Prostate gland (tissue), 2 donors: ENCODE data around the gene MYH15. TPM values are rescaled to one million over a fixed set of nuclear protein-coding genes. Genes with fewer than 3 reads are reported as not detected.
"Not testable (repeated sequence)": the region's sequence is repeated elsewhere in the genome, so short reads cannot be mapped to it uniquely, and the experiment has no call there.

Experiments
- DNase-seq: peaks from one replicate; pipeline ENCODE4 v3.0.0-alpha.2; 2019; ENCODE audit warnings: low spot score
- H3K27ac ChIP-seq, 2 donors: fragments of 200-600 bp; sonication (generic); 2 replicates each; pipeline ENCODE4 v1.5.1; 2017 to 2019
- H3K27me3 ChIP-seq: fragments of 200-600 bp; sonication (generic); replicated peaks from 2 replicates; pipeline ENCODE4 v1.5.1; 2019; ENCODE audit not compliant: insufficient read depth
- H3K36me3 ChIP-seq, 2 donors: fragments of 200-600 bp; sonication (generic); 1 replicate in 1 of 2; 2 replicates in 1 of 2; pipeline versions ENCODE4 v1.5.1 to v1.8.1; 2017 to 2019
- H3K4me1 ChIP-seq: fragments of 200-600 bp; sonication (generic); replicated peaks from 2 replicates; pipeline ENCODE4 v1.5.1; 2019
- H3K4me3 ChIP-seq, 2 donors: fragments of 200-600 bp; sonication (generic); 2 replicates each; pipeline ENCODE4 v1.5.1; 2017 to 2019
- H3K9me3 ChIP-seq: fragments of 200-600 bp; sonication (generic); 2 replicates; pipeline ENCODE4 v1.5.1; 2017
- POLR2A ChIP-seq: fragments of 450-650 bp; IDR thresholded peaks from one replicate; pipeline ENCODE4 v1.6.1; 2016; ENCODE audit warnings: antibody characterized with exemption, mild to moderate bottlenecking
- POLR2AphosphoS5 ChIP-seq: sonication (generic); formaldehyde crosslinking; IDR thresholded peaks from one replicate; pipeline ENCODE4 v1.6.1; 2017; ENCODE audit warnings: antibody characterized with exemption
- WGBS: methylation state at CpG from one replicate; pipeline ENCODE4 v1.1.5; 2018; 5-methylcytosine and 5-hydroxymethylcytosine counted together
- intact Hi-C: fragments of 100-400 bp; cut with DNase I; formaldehyde crosslinking; loops from one replicate; pipeline ENCODE4 v1.14.2; 2022
- total RNA-seq, 2 donors: library from RNA; depleted of rRNA; stranded (reverse); fragments of >200 nt; gene quantifications; one replicate each; pipeline ENCODE4 v1.1.0, GENCODE V29; 2016
- TF ChIP-seq, protein P1 (sequence below), 4 experiments: fragments of 200-600 bp in 2 of 4; fragments of 450-650 bp in 2 of 4; sonication (generic) in 2 of 4; IDR thresholded peaks; 1 replicate in 3 of 4; 2 replicates in 1 of 4; pipeline ENCODE4 v1.5.1; 2016 to 2019; ENCODE audit warnings: antibody characterized with exemption in 4 of 4, mild to moderate bottlenecking in 2 of 4, moderate library complexity in 2 of 4

Gene MYH15
- total RNA-seq, 2 donors from 2014 or later = 0.68 TPM

DNA sequence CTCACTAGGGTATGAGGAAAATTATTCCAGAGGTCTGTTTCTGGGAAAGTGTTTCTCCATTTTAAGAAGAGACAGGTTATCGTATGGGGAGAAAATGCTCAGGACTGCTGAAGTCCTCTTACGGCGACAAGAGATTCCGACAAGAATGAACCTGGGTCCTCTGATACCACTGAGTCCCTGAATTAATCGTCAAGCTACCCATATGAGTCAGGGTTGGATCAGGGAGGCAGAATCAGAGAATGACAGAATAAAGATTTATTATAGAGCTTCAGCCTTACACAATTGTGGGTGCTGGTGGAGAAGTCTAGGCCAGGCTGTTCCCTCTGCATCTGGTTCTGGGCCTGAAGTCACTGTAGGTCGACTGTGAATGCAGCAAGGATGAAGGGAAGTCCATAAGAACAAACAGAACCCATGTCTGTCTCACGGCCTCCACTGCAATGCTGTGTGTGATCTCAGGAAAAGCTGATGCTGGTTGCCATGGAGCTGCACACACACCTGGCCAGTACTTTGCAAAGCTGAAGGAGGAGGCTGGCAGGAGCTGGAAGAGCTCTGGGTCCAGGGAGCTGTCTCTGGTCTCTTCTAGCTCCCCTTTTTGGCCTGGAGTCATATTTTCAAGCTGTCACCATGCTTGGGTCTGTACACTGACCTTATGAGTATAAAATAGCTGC lies 130.1 kb downstream of the MYH15 start:
- H3K27ac ChIP-seq = no peak overlapping the region
- H3K27me3 ChIP-seq = no peaks in the 10 kb centered on the region
- no peaks in the 10 kb centered on the region for H3K36me3 ChIP-seq
- 96% methylated on average over 7 of the region's 7 CpGs for WGBS
- peaks cover 14% of the 10 kb centered on the region for H3K4me1 ChIP-seq
- intact Hi-C loops = no loop called here
- H3K9me3 ChIP-seq = no peaks in the 10 kb centered on the region
- H3K4me3 ChIP-seq = no peak overlapping the region
- no peak for DNase-seq
- TF ChIP-seq, protein P1, sequence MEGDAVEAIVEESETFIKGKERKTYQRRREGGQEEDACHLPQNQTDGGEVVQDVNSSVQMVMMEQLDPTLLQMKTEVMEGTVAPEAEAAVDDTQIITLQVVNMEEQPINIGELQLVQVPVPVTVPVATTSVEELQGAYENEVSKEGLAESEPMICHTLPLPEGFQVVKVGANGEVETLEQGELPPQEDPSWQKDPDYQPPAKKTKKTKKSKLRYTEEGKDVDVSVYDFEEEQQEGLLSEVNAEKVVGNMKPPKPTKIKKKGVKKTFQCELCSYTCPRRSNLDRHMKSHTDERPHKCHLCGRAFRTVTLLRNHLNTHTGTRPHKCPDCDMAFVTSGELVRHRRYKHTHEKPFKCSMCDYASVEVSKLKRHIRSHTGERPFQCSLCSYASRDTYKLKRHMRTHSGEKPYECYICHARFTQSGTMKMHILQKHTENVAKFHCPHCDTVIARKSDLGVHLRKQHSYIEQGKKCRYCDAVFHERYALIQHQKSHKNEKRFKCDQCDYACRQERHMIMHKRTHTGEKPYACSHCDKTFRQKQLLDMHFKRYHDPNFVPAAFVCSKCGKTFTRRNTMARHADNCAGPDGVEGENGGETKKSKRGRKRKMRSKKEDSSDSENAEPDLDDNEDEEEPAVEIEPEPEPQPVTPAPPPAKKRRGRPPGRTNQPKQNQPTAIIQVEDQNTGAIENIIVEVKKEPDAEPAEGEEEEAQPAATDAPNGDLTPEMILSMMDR (IDR thresholded peaks at IDR 0.05) = no peak
- no peak for TF ChIP-seq POLR2AphosphoS5
- no peak for TF ChIP-seq POLR2A

DNA sequence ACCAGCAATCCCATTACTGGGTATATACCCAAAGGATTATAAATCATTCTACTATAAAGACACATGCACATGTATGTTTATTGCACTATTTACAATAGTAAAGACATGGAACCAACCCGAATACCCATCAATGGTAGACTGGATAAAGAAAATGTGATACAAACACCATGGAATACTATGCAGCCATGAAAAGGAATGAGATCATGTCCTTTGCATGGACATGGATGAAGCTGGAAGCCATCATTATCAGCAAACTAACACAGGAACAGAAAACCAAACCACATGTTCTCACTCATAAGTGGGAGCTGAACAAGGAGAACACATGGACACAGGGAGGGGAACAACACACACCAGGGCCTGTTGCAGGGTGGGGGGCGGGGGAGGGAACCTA lies 131.4 kb downstream of the MYH15 start:
- 90% methylated on average over 2 of the region's 2 CpGs for WGBS
- H3K27me3 ChIP-seq, H3K36me3 ChIP-seq, intact Hi-C loops, H3K4me3 ChIP-seq, DNase-seq, H3K27ac ChIP-seq, H3K9me3 ChIP-seq: not testable (repeated sequence)
- H3K4me1 ChIP-seq = peaks cover 11% of the 10 kb centered on the region

DNA sequence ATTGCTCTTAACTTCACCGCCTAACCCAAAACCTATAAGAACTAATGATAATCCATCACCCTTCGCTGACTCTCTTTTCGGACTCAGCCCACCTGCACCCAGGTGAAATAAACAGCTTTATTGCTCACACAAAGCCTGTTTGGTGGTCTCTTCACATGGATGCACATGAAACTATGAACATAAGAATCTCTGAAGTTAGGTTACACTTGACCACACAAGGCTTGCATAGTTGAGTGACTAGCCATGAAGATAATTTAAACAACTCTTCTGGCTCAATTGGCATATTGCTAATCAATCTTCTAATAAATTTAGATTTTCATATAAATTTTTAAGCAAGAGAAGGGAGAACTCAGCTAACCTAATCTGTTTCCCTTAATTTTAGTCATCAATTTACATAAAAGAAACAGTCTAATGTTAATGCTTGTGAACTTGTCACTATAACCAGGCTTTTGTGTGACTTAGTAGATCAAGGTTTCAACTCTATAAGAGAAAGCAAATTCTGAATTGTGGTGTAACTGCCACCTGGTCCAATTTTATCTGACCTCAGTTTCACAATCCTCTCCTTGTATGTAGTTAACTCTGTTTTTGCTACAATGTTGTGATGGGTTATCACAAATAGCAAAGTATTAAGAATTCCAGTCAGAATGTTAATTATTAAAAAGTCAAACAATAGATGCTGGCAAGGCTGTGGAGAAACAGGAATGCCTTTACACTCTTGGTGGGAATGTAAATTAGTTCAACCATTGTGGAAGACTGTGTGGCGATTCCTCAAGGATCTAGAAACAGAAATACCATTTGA lies 132.0 kb downstream of the MYH15 start:
- 99% methylated on average over 4 of the region's 4 CpGs for WGBS
- H3K9me3 ChIP-seq = no peaks in the 10 kb centered on the region
- peaks cover 8% of the 10 kb centered on the region for H3K4me1 ChIP-seq
- no peak for DNase-seq
- H3K36me3 ChIP-seq = no peaks in the 10 kb centered on the region
- TF ChIP-seq POLR2A = no peak
- no peak for TF ChIP-seq POLR2AphosphoS5
- TF ChIP-seq, protein P1 (IDR thresholded peaks at IDR 0.05) = no peak
- H3K27ac ChIP-seq = no peak overlapping the region
- no peak overlapping the region for H3K4me3 ChIP-seq
- intact Hi-C loops = no loop called here
- no peaks in the 10 kb centered on the region for H3K27me3 ChIP-seq

DNA sequence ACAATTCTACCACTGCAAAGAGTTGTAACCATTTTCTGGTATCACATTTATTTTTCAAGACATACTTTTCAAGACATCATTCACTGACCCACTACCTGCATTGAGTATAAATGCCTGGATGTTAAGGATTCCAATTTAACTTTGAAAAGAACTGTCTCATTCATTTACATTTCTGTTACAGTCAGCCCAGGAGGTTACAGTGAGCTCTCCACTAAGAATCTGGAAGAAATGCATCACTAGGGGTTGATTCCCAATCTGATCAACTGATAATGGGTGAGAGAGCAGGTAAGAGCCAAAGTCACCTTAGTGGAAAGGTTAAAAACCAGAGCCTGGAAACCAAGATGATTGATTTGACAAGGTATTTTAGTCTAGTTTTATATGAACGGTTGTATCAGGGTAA lies 133.0 kb downstream of the MYH15 start:
- intact Hi-C loops = no loop called here
- Histone ChIP-seq H3K4me3 (no peak overlapping the region), H3K36me3 (no peaks in the 10 kb centered on the region), H3K9me3 (no peaks in the 10 kb centered on the region), H3K27ac (no peak overlapping the region), H3K4me1 (peaks cover 2% of the 10 kb centered on the region), H3K27me3 (no peaks in the 10 kb centered on the region)
- 96% methylated on average over 1 of the region's 1 CpG for WGBS
- no peak for DNase-seq
- TF ChIP-seq POLR2AphosphoS5 = no peak
- TF ChIP-seq, protein P1 (IDR thresholded peaks at IDR 0.05) = no peak
- no peak for TF ChIP-seq POLR2A

DNA sequence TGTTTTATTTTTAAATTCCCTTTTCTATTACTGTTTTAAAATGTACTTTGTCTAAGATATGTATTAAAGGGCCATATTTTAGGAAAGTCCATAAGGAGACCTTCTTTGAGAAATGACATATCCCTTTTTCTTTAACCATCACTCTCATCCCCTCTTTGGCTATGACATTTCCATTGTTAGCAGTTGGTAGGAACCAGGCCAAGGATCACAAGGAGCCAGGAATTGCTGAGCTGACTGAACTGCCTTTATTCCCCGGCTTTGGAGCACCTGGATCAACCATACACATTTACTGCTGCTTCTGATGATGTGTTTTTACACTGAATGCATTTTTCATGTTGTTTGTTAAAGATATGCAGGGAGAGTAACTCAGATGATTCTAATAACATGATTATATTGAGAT lies 134.4 kb downstream of the MYH15 start:
- 0% methylated on average over 1 of the region's 1 CpG for WGBS
- H3K9me3 ChIP-seq = no peaks in the 10 kb centered on the region
- H3K4me1 ChIP-seq = no peaks in the 10 kb centered on the region
- no peak for DNase-seq
- no peak overlapping the region for H3K27ac ChIP-seq
- no peaks in the 10 kb centered on the region for H3K27me3 ChIP-seq
- intact Hi-C loops = no loop called here
- H3K4me3 ChIP-seq = no peak overlapping the region
- H3K36me3 ChIP-seq = no peaks in the 10 kb centered on the region
- no peak for TF ChIP-seq POLR2A
- TF ChIP-seq POLR2AphosphoS5 = no peak
- TF ChIP-seq, protein P1 (IDR thresholded peaks at IDR 0.05) = no peak
